ENCODE results near the gene KIFBP. TPM values are rescaled to one million over a fixed set of nuclear protein-coding genes. Genes with fewer than 3 reads are reported as not detected.

KIFBP gene
- total and polyA plus RNA-seq, 8 donors = 21.1 to 30.8 (median 27.6) TPM

GRCh38 chr10:69057261-69057950, 68.8 kb downstream of the KIFBP start:
- Histone ChIP-seq H3K4me3 (no peak overlapping the region), H3K9me3 (no peaks in the 10 kb centered on the region), H3K27me3 (no peaks in the 10 kb centered on the region), H3K36me3 (no peaks in the 10 kb centered on the region), H3K27ac (peak overlapping the region; percentile 61 to 86), H3K4me1 (peaks cover 6 to 92% of the 10 kb centered on the region in 2 donors)
- TF ChIP-seq CTCF (IDR thresholded peaks at IDR 0.05) = no peak
- ATAC-seq (peak; percentile 31), DNase-seq (peak in 2 of 4 donors; percentile 80 to 91)
- intact Hi-C loops (cut with DNase I) = no loop called here

- DNase-seq (no peak), ATAC-seq (no peak)
- TF ChIP-seq CTCF (IDR thresholded peaks at IDR 0.05) = no peak
- Histone ChIP-seq H3K9me3 (no peaks in the 10 kb centered on the region), H3K27ac (peak overlapping the region; percentile 61 to 86), H3K36me3 (no peaks in the 10 kb centered on the region), H3K27me3 (no peaks in the 10 kb centered on the region), H3K4me1 (peaks cover 6 to 92% of the 10 kb centered on the region in 2 donors), H3K4me3 (no peak overlapping the region)
- intact Hi-C loops (cut with DNase I) = no loop called here
Measured at GRCh38 chr10:69057951-69058297, 69.3 kb downstream of the KIFBP start.

GRCh38 chr10:69060127-69060798, 71.7 kb downstream of the KIFBP start:
- Histone ChIP-seq H3K4me3 (no peak overlapping the region), H3K9me3 (no peaks in the 10 kb centered on the region), H3K27ac (peak overlapping the region in 1 of 2 donors; percentile 99), H3K36me3 (no peaks in the 10 kb centered on the region), H3K4me1 (peaks cover 6 to 100% of the 10 kb centered on the region in 2 donors), H3K27me3 (no peaks in the 10 kb centered on the region)
- ATAC-seq = no peak
- TF ChIP-seq CTCF (IDR thresholded peaks at IDR 0.05) = no peak
- DNase-seq = no peak
- intact Hi-C loops (cut with DNase I) = no loop called here

- Histone ChIP-seq H3K27ac (peak overlapping the region; percentile 90 to 99), H3K36me3 (no peaks in the 10 kb centered on the region), H3K9me3 (no peaks in the 10 kb centered on the region), H3K27me3 (no peaks in the 10 kb centered on the region), H3K4me3 (peak overlapping the region; percentile 1 to 33), H3K4me1 (peaks cover 6 to 100% of the 10 kb centered on the region in 2 donors)
- peak; percentile 80 for ATAC-seq
- TF ChIP-seq CTCF (IDR thresholded peaks at IDR 0.05) = no peak
- peak in 3 of 4 donors; percentile 59 to 79 (median 65) for DNase-seq
- intact Hi-C loops (cut with DNase I) = no loop called here
Measured at GRCh38 chr10:69061305-69062161, 72.9 kb downstream of the KIFBP start.

GRCh38 chr10:69062901-69063300, 74.3 kb downstream of the KIFBP start:
- H3K27ac ChIP-seq = peak overlapping the region in 1 of 2 donors; percentile 99
- no peak overlapping the region for H3K4me3 ChIP-seq
- no peaks in the 10 kb centered on the region for H3K36me3 ChIP-seq
- no peak for TF ChIP-seq CTCF (IDR thresholded peaks at IDR 0.05)
- intact Hi-C loops (cut with DNase I) = no loop called here
- ATAC-seq (no peak), DNase-seq (no peak)
- peaks cover 6 to 91% of the 10 kb centered on the region in 2 donors for H3K4me1 ChIP-seq
- no peaks in the 10 kb centered on the region for H3K9me3 ChIP-seq
- H3K27me3 ChIP-seq = no peaks in the 10 kb centered on the region

Measured in left lung (tissue), 10 donors.